ENCODE data around the gene CASKIN2. TPM values are rescaled to one million over a fixed set of nuclear protein-coding genes. Genes with fewer than 3 reads are reported as not detected.
"Not testable (repeated sequence)": the region's sequence is repeated elsewhere in the genome, so short reads cannot be mapped to it uniquely, and the experiment has no call there.

Gene CASKIN2
- total RNA-seq, 1 experiment from 2014 or later, result 19.7 TPM

- not testable (repeated sequence) for H3K9me3 ChIP-seq (replicated peaks); H3K27me3 ChIP-seq (replicated peaks); H3K4me1 ChIP-seq (replicated peaks); DNase-seq (ENCODE audit: low read depth in 1 of 2, low spot score in 2 of 2); H3K27ac ChIP-seq; H3K4me3 ChIP-seq
- H3K36me3 ChIP-seq, result peaks cover 45% of the 10 kb centered on the region
Observed at GRCh38 chr17:75477490-75477862, 37.9 kb downstream of the CASKIN2 start.

GRCh38 chr17:75476752-75477489, 38.4 kb downstream of the CASKIN2 start:
- Histone ChIP-seq H3K27ac (no peak overlapping the region), H3K9me3 (replicated peaks) (no peaks in the 10 kb centered on the region), H3K4me3 (no peak overlapping the region), H3K4me1 (replicated peaks) (peaks cover 7% of the 10 kb centered on the region), H3K36me3 (peaks cover 50% of the 10 kb centered on the region), H3K27me3 (replicated peaks) (no peaks in the 10 kb centered on the region)
- DNase-seq (ENCODE audit: low read depth in 1 of 2, low spot score in 2 of 2), result no peak

DNA sequence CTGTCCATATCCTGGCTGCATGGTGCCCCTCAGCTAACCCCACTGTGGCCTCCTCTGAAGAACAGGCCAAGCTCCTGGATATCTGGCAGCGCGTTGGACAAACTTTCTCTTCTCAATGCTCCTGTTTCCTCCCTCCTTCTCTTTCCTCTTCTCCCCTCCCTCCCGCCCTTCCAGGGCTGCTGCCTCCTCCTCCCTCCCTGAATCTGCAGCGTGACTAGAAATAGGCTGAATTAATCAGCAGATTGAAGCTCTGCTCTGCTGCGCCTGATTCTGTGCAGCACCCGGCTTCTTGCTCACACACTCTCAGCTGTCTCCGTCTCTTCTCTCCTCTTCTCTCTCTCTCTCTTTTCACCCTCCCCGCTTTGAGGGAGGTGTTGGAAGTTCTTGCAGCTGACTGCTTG, 39.1 kb downstream of the CASKIN2 start:
- H3K36me3 ChIP-seq, result peaks cover 53% of the 10 kb centered on the region
- peaks cover under 1% of the 10 kb centered on the region for H3K4me1 ChIP-seq (replicated peaks)

GRCh38 chr17:75475851-75476250, 39.5 kb downstream of the CASKIN2 start:
- H3K27ac ChIP-seq, result no peak overlapping the region
- H3K4me1 ChIP-seq (replicated peaks), result no peaks in the 10 kb centered on the region
- DNase-seq (ENCODE audit: low read depth in 1 of 2, low spot score in 2 of 2), result no peak
- H3K4me3 ChIP-seq, result no peak overlapping the region
- H3K27me3 ChIP-seq (replicated peaks), result no peaks in the 10 kb centered on the region
- H3K36me3 ChIP-seq, result peaks cover 53% of the 10 kb centered on the region
- no peaks in the 10 kb centered on the region for H3K9me3 ChIP-seq (replicated peaks)

More for the DNA sequence above, 39.1 kb downstream of the CASKIN2 start:
- no peak overlapping the region for H3K4me3 ChIP-seq
- no peak overlapping the region for H3K27ac ChIP-seq
- DNase-seq (ENCODE audit: low read depth in 1 of 2, low spot score in 2 of 2), result no peak
- H3K9me3 ChIP-seq (replicated peaks), result no peaks in the 10 kb centered on the region
- no peaks in the 10 kb centered on the region for H3K27me3 ChIP-seq (replicated peaks)

DNA sequence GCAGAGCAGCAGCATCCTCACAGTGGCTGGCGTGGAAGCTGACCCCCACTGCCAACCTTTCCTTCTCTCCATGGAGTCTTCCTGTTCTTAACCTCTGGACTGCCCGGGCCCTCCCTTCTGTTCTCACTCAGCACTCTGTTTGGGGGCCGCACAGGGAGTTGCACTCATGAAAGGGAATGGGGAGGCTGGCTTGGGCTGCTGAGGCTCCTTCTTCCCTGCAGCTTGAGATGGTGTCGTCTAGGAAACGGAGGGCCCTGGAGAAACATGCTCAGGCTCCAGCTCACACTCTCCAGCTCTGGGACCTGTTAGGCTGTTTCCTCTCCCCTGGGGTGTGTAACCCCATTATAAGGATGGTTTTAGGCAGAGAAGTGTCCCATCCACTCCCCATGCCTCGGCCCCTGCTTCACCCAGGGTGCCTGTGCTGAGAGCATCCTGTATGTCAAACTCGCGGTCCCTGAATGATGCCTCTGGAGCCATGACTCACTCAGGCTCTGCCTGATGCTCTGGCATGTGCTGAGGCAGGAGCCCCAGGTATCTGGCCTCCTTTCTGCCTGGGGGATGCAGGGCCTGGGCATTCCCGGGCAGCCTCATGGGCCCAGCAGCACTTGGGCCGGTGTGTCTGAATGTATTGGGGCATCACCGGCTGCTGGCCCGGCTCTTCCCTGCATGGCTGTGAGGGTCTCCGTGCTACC, 40.0 kb downstream of the CASKIN2 start:
- no peak overlapping the region for H3K27ac ChIP-seq

GRCh38 chr17:75474736-75475135, 40.6 kb downstream of the CASKIN2 start:
- Histone ChIP-seq H3K4me1 (replicated peaks) (no peaks in the 10 kb centered on the region), H3K27ac (no peak overlapping the region), H3K36me3 (peaks cover 53% of the 10 kb centered on the region), H3K4me3 (no peak overlapping the region), H3K27me3 (replicated peaks) (no peaks in the 10 kb centered on the region), H3K9me3 (replicated peaks) (no peaks in the 10 kb centered on the region)
- DNase-seq (ENCODE audit: low read depth in 1 of 2, low spot score in 2 of 2), result no peak

More for the DNA sequence above, 40.0 kb downstream of the CASKIN2 start:
- no peak for DNase-seq (ENCODE audit: low read depth in 1 of 2, low spot score in 2 of 2)
- Histone ChIP-seq H3K36me3 (peaks cover 53% of the 10 kb centered on the region), H3K27me3 (replicated peaks) (no peaks in the 10 kb centered on the region), H3K4me3 (no peak overlapping the region), H3K4me1 (replicated peaks) (no peaks in the 10 kb centered on the region), H3K9me3 (replicated peaks) (no peaks in the 10 kb centered on the region)

DNA sequence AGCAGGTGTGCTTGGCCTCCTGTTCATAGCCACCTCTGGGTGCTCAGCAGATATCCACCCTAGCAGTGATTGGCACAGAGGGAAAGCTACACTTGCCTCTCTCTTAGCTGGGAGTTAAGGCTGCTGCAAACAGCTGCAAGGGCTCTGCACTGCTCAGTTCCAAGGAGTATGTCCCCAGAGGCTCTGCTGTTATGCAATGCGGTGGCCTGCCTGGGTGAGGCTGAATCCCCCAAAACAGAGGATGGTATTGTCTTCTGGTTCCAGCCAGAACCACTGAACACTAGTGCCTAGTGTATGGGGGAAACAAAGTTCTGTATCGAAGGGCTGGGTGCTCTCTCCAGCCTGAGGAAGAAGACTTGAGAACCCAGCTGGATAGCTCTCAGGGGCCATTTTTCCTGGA, 42.1 kb downstream of the CASKIN2 start:
- H3K4me3 ChIP-seq, result no peak overlapping the region
- H3K27me3 ChIP-seq (replicated peaks), result no peaks in the 10 kb centered on the region
- DNase-seq (ENCODE audit: low read depth in 1 of 2, low spot score in 2 of 2), result no peak
- no peaks in the 10 kb centered on the region for H3K9me3 ChIP-seq (replicated peaks)
- no peak overlapping the region for H3K27ac ChIP-seq
- H3K36me3 ChIP-seq, result peaks cover 53% of the 10 kb centered on the region
- H3K4me1 ChIP-seq (replicated peaks), result no peaks in the 10 kb centered on the region

- H3K27ac ChIP-seq, result no peak overlapping the region
- H3K4me3 ChIP-seq, result no peak overlapping the region
- H3K27me3 ChIP-seq (replicated peaks), result no peaks in the 10 kb centered on the region
- no peak for DNase-seq (ENCODE audit: low read depth in 1 of 2, low spot score in 2 of 2)
- H3K9me3 ChIP-seq (replicated peaks), result no peaks in the 10 kb centered on the region
- H3K4me1 ChIP-seq (replicated peaks), result no peaks in the 10 kb centered on the region
- peaks cover 47% of the 10 kb centered on the region for H3K36me3 ChIP-seq
Observed at GRCh38 chr17:75472119-75472518, 43.2 kb downstream of the CASKIN2 start.

- Histone ChIP-seq H3K27me3 (replicated peaks) (no peaks in the 10 kb centered on the region), H3K4me1 (replicated peaks) (no peaks in the 10 kb centered on the region), H3K4me3 (no peak overlapping the region), H3K36me3 (peaks cover 40% of the 10 kb centered on the region), H3K27ac (no peak overlapping the region), H3K9me3 (replicated peaks) (no peaks in the 10 kb centered on the region)
- DNase-seq (ENCODE audit: low read depth in 1 of 2, low spot score in 2 of 2), result no peak
Observed at GRCh38 chr17:75471207-75471606, 44.1 kb downstream of the CASKIN2 start.

- no peaks in the 10 kb centered on the region for H3K9me3 ChIP-seq (replicated peaks)
- peaks cover 22% of the 10 kb centered on the region for H3K36me3 ChIP-seq
- no peak overlapping the region for H3K4me3 ChIP-seq
- no peaks in the 10 kb centered on the region for H3K4me1 ChIP-seq (replicated peaks)
- no peak overlapping the region for H3K27ac ChIP-seq
- no peaks in the 10 kb centered on the region for H3K27me3 ChIP-seq (replicated peaks)
- no peak for DNase-seq (ENCODE audit: low read depth in 1 of 2, low spot score in 2 of 2)
Observed at GRCh38 chr17:75468779-75469373, 46.5 kb downstream of the CASKIN2 start.

DNA sequence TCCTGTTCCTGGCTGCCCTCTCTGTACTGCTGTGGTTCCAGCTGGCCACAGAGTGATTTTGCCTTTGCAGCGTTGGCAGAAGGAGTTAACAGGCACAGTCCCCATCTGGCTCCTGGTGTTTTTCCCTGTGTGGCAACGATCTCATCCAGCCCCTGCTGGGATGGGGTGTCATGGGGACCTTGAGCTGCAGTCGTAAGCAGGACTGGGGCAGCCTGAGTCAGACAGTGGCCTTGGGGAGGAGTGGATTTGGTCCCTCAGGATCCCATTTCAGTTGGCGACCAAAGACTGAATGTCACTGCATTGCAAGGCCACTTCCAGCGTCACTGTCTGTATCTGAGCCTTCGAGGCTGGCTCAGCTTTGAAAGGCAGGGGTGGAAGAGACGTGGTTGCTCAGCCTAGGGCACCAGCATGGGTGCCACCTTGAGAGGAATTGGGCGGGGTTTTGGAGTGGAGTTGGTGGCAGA, 47.0 kb downstream of the CASKIN2 start:
- Histone ChIP-seq H3K36me3 (peaks cover 17% of the 10 kb centered on the region), H3K9me3 (replicated peaks) (no peaks in the 10 kb centered on the region), H3K27me3 (replicated peaks) (no peaks in the 10 kb centered on the region), H3K27ac (no peak overlapping the region), H3K4me3 (no peak overlapping the region), H3K4me1 (replicated peaks) (no peaks in the 10 kb centered on the region)
- DNase-seq (ENCODE audit: low read depth in 1 of 2, low spot score in 2 of 2), result no peak

- Histone ChIP-seq H3K27ac (no peak overlapping the region), H3K9me3 (replicated peaks) (no peaks in the 10 kb centered on the region), H3K36me3 (no peaks in the 10 kb centered on the region), H3K27me3 (replicated peaks) (no peaks in the 10 kb centered on the region), H3K4me1 (replicated peaks) (peaks cover 3% of the 10 kb centered on the region), H3K4me3 (no peak overlapping the region)
- DNase-seq (ENCODE audit: low read depth in 1 of 2, low spot score in 2 of 2), result no peak
Observed at GRCh38 chr17:75465039-75465438, 50.3 kb downstream of the CASKIN2 start.

DNA sequence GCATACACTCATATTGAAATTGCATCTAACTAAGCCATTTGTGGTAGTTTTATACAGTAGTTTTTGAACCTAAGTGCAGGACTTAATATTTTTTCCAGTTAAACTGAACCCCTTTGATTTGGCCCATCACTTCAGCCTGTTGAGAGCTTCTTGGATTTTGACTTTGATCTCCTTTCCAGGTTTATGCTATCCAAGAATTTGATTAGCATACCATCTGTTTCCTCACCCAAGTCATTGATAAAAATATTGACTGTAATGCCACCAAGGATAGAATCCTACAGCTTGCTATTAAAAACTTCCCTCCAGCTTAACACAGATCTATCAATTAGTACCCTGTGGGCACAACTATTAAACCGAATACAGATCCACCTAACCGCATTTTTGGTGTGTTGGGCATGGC, 51.7 kb downstream of the CASKIN2 start:
- Histone ChIP-seq H3K27ac (no peak overlapping the region), H3K9me3 (replicated peaks) (no peaks in the 10 kb centered on the region), H3K4me1 (replicated peaks) (peaks cover 14% of the 10 kb centered on the region), H3K36me3 (no peaks in the 10 kb centered on the region), H3K27me3 (replicated peaks) (no peaks in the 10 kb centered on the region), H3K4me3 (no peak overlapping the region)
- DNase-seq (ENCODE audit: low read depth in 1 of 2, low spot score in 2 of 2), result no peak

DNA sequence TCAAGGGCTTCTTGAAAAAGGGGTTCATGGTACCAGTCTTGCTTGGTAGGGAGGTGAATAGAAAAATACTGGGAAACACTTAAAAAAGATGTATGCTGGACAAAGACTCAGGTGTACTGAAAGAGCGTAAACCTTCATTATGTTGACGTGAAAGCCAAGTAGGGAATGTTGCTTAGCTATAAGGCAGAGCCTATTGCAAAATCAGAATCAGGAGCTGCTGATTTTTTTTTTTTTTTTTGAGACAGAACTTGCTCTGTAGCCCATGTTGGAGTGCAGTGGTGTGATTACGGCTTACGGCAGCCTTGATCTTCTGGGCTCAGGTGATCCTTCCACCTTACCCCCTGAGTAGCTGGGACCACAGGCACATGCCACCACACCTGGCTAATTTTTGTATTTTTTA, 55.0 kb downstream of the CASKIN2 start:
- Histone ChIP-seq H3K27me3 (replicated peaks) (no peaks in the 10 kb centered on the region), H3K4me3 (no peak overlapping the region), H3K27ac (no peak overlapping the region), H3K4me1 (replicated peaks) (peaks cover 33% of the 10 kb centered on the region), H3K36me3 (peaks cover 4% of the 10 kb centered on the region; the same call in 1 of the 2 replicates), H3K9me3 (replicated peaks) (no peaks in the 10 kb centered on the region)
- no peak for DNase-seq (ENCODE audit: low read depth in 1 of 2, low spot score in 2 of 2)

Data from SJSA1 (cell line).